NB4 (cell line): Measurements from ENCODE around the gene ARID3B.
A peak's percentile ranks its signal among the peaks of the same experiment; 100 is the strongest.

Experiments used
- DNase-seq: peaks from one replicate; pipeline ENCODE4 v3.0.0; 2010; ENCODE audit warnings: low read depth
- H3K4me3 ChIP-seq: one replicate; pipeline ENCODE4 v1.5.1; 2011; ENCODE audit warnings: mild to moderate bottlenecking, low read depth, low read length, moderate library complexity
- CTCF ChIP-seq: IDR thresholded peaks from one replicate; pipeline ENCODE4 v1.5.1; 2012; ENCODE audit warnings: low read depth, low read length
- MAX ChIP-seq: IDR thresholded peaks from 2 replicates; pipeline ENCODE4 v1.6.1; 2011; ENCODE audit warnings: low read depth, low read length
- MYC ChIP-seq: IDR thresholded peaks from 2 replicates; pipeline ENCODE4 v1.6.1; 2011; ENCODE audit warnings: low read depth, low read length
- POLR2A ChIP-seq: IDR thresholded peaks from 2 replicates; pipeline ENCODE4 v1.6.1; 2011; ENCODE audit warnings: mild to moderate bottlenecking; ENCODE audit not compliant: insufficient read length; ENCODE audit errors: extremely low read depth

ARID3B gene

GRCh38 chr15:74612677-74613076 lies 71.7 kb downstream of the ARID3B start:
- no peak for TF ChIP-seq POLR2A
- no peak for TF ChIP-seq MYC
- TF ChIP-seq CTCF = no peak
- TF ChIP-seq MAX = no peak
- no peak for DNase-seq
- no peak overlapping the region for H3K4me3 ChIP-seq

- no peak overlapping the region for H3K4me3 ChIP-seq
- no peak for DNase-seq
- TF ChIP-seq CTCF (no peak), POLR2A (no peak), MYC (no peak), MAX (no peak)
These were observed 72.3 kb downstream of the ARID3B start for GRCh38 chr15:74613089-74613952.

- no peak for TF ChIP-seq CTCF
- TF ChIP-seq MYC = no peak
- TF ChIP-seq MAX = no peak
- TF ChIP-seq POLR2A = no peak
- no peak for DNase-seq
- peak overlapping the region; percentile 54 for H3K4me3 ChIP-seq
These were observed 73.1 kb downstream of the ARID3B start for GRCh38 chr15:74613953-74614743.

GRCh38 chr15:74614744-74615507 lies 73.9 kb downstream of the ARID3B start:
- TF ChIP-seq CTCF (no peak), POLR2A (peak; percentile 43), MAX (peak; percentile 45; the same call in 1 of the 2 replicates), MYC (peak; percentile 46; the same call in 1 of the 2 replicates)
- peak; percentile 83 for DNase-seq

GRCh38 chr15:74615508-74616365 lies 74.7 kb downstream of the ARID3B start, which contains the start of gene CLK3:
Gene CLK3, plus strand, starts transcription at chr15:74615836. Its CDS starts 3,361 bp downstream, at chr15:74619197.
- DNase-seq = peak; percentile 98
- H3K4me3 ChIP-seq = peak within 1 kb of the TSS; percentile 89
- TF ChIP-seq CTCF = no peak
- TF ChIP-seq MAX = peak; percentile 49
- peak; percentile 80 for TF ChIP-seq MYC
- peak; percentile 87 for TF ChIP-seq POLR2A

More at GRCh38 chr15:74614744-74615507, 73.9 kb downstream of the ARID3B start:
- H3K4me3 ChIP-seq = peak overlapping the region; percentile 74
